Memory B cell (primary cell): ENCODE measurements around the gene MBD3.

Experiments
- ATAC-seq: fragments of 150-1000 bp; cut with Tn5 transposase; 2 replicates; pipeline ENCODE4 v1.10.0; 2021; ENCODE audit warnings: low read depth, mild to moderate bottlenecking, moderate library complexity
- DNase-seq, 2 donors: peaks; one replicate each; pipeline ENCODE4 v3.0.0; 2022; ENCODE audit warnings: low spot score in 2 of 2
- H3K27ac Mint-ChIP-seq: one replicate; pipeline ENCODE4 v1.8.0; 2022; ENCODE audit warnings: mild to moderate bottlenecking, moderate library complexity, mixed read lengths
- H3K27me3 Mint-ChIP-seq: one replicate; pipeline ENCODE4 v1.8.0; 2022; ENCODE audit warnings: mixed read lengths
- H3K36me3 Mint-ChIP-seq: one replicate; pipeline ENCODE4 v1.8.0; 2022; ENCODE audit warnings: mild to moderate bottlenecking, mixed read lengths
- H3K4me1 Mint-ChIP-seq: one replicate; pipeline ENCODE4 v1.8.0; 2022; ENCODE audit warnings: mixed read lengths
- H3K4me3 Mint-ChIP-seq: one replicate; pipeline ENCODE4 v1.8.0; 2022; ENCODE audit warnings: mild to moderate bottlenecking, moderate library complexity, mixed read lengths
- H3K9me3 Mint-ChIP-seq: one replicate; pipeline ENCODE4 v1.8.0; 2022; ENCODE audit warnings: mixed read lengths

The MBD3 gene

GRCh38 chr19:1626417-1627010 is 33.8 kb upstream of the MBD3 start:
- no peak overlapping the region for H3K4me3 Mint-ChIP-seq
- H3K27ac Mint-ChIP-seq = no peak overlapping the region
- no peaks in the 10 kb centered on the region for H3K27me3 Mint-ChIP-seq
- peaks cover 14% of the 10 kb centered on the region for H3K36me3 Mint-ChIP-seq
- no peaks in the 10 kb centered on the region for H3K9me3 Mint-ChIP-seq
- ATAC-seq = no peak
- peaks cover 4% of the 10 kb centered on the region for H3K4me1 Mint-ChIP-seq
- DNase-seq = no peak

- no peak overlapping the region for H3K4me3 Mint-ChIP-seq
- peak overlapping the region; percentile 28 for H3K27ac Mint-ChIP-seq
- DNase-seq (peak; percentile 49 to 62), ATAC-seq (peak; percentile 89)
- H3K4me1 Mint-ChIP-seq = peaks cover 4% of the 10 kb centered on the region
- H3K27me3 Mint-ChIP-seq = no peaks in the 10 kb centered on the region
- H3K9me3 Mint-ChIP-seq = no peaks in the 10 kb centered on the region
- H3K36me3 Mint-ChIP-seq = peaks cover 16% of the 10 kb centered on the region
Observed at GRCh38 chr19:1624458-1624857, 31.8 kb upstream of the MBD3 start.

GRCh38 chr19:1622541-1622940 is 29.9 kb upstream of the MBD3 start:
- no peak overlapping the region for H3K4me3 Mint-ChIP-seq

GRCh38 chr19:1622007-1622406 is 29.3 kb upstream of the MBD3 start:
- H3K27ac Mint-ChIP-seq = no peak overlapping the region

More at GRCh38 chr19:1622541-1622940, 29.9 kb upstream of the MBD3 start:
- H3K9me3 Mint-ChIP-seq = no peaks in the 10 kb centered on the region
- H3K36me3 Mint-ChIP-seq = peaks cover 21% of the 10 kb centered on the region
- DNase-seq (no peak), ATAC-seq (no peak)
- peaks cover 17% of the 10 kb centered on the region for H3K4me1 Mint-ChIP-seq
- H3K27ac Mint-ChIP-seq = peak overlapping the region; percentile 84
- no peaks in the 10 kb centered on the region for H3K27me3 Mint-ChIP-seq

GRCh38 chr19:1621574-1621973 is 28.9 kb upstream of the MBD3 start:
- Mint-ChIP-seq H3K27ac (no peak overlapping the region), H3K36me3 (peaks cover 21% of the 10 kb centered on the region), H3K9me3 (no peaks in the 10 kb centered on the region), H3K4me3 (no peak overlapping the region), H3K27me3 (no peaks in the 10 kb centered on the region), H3K4me1 (peaks cover 26% of the 10 kb centered on the region)
- ATAC-seq = no peak
- DNase-seq = no peak

More at GRCh38 chr19:1622007-1622406, 29.3 kb upstream of the MBD3 start:
- no peak overlapping the region for H3K4me3 Mint-ChIP-seq
- DNase-seq (no peak), ATAC-seq (no peak)
- peaks cover 22% of the 10 kb centered on the region for H3K4me1 Mint-ChIP-seq
- no peaks in the 10 kb centered on the region for H3K27me3 Mint-ChIP-seq
- no peaks in the 10 kb centered on the region for H3K9me3 Mint-ChIP-seq
- peaks cover 21% of the 10 kb centered on the region for H3K36me3 Mint-ChIP-seq

GRCh38 chr19:1621021-1621420 is 28.4 kb upstream of the MBD3 start:
- H3K4me3 Mint-ChIP-seq = no peak overlapping the region
- H3K9me3 Mint-ChIP-seq = no peaks in the 10 kb centered on the region
- H3K27me3 Mint-ChIP-seq = no peaks in the 10 kb centered on the region
- H3K27ac Mint-ChIP-seq = no peak overlapping the region
- no peak for DNase-seq
- peaks cover 21% of the 10 kb centered on the region for H3K36me3 Mint-ChIP-seq
- no peak for ATAC-seq
- H3K4me1 Mint-ChIP-seq = peaks cover 28% of the 10 kb centered on the region

GRCh38 chr19:1620502-1620901 is 27.8 kb upstream of the MBD3 start:
- Mint-ChIP-seq H3K4me1 (peaks cover 28% of the 10 kb centered on the region), H3K27ac (no peak overlapping the region), H3K9me3 (no peaks in the 10 kb centered on the region), H3K4me3 (no peak overlapping the region), H3K27me3 (no peaks in the 10 kb centered on the region), H3K36me3 (peaks cover 23% of the 10 kb centered on the region)
- DNase-seq = no peak
- ATAC-seq = no peak

GRCh38 chr19:1619703-1620102 is 27.0 kb upstream of the MBD3 start:
- Mint-ChIP-seq H3K36me3 (peaks cover 22% of the 10 kb centered on the region), H3K9me3 (no peaks in the 10 kb centered on the region), H3K27me3 (no peaks in the 10 kb centered on the region), H3K4me3 (no peak overlapping the region), H3K4me1 (peaks cover 28% of the 10 kb centered on the region), H3K27ac (no peak overlapping the region)
- DNase-seq = no peak
- no peak for ATAC-seq

GRCh38 chr19:1619094-1619439 is 26.4 kb upstream of the MBD3 start:
- no peak for ATAC-seq
- H3K4me1 Mint-ChIP-seq = peaks cover 28% of the 10 kb centered on the region
- no peak overlapping the region for H3K27ac Mint-ChIP-seq
- no peaks in the 10 kb centered on the region for H3K9me3 Mint-ChIP-seq
- no peak overlapping the region for H3K4me3 Mint-ChIP-seq
- no peak for DNase-seq
- peaks cover 27% of the 10 kb centered on the region for H3K36me3 Mint-ChIP-seq
- H3K27me3 Mint-ChIP-seq = no peaks in the 10 kb centered on the region

GRCh38 chr19:1618157-1619093 is 25.8 kb upstream of the MBD3 start:
- Mint-ChIP-seq H3K27ac (peak overlapping the region; percentile 43), H3K36me3 (peaks cover 31% of the 10 kb centered on the region), H3K9me3 (no peaks in the 10 kb centered on the region), H3K27me3 (no peaks in the 10 kb centered on the region), H3K4me3 (peak overlapping the region; percentile 19), H3K4me1 (peaks cover 28% of the 10 kb centered on the region)
- no peak for DNase-seq
- peak; percentile 61 for ATAC-seq

GRCh38 chr19:1616875-1617274 is 24.2 kb upstream of the MBD3 start:
- no peaks in the 10 kb centered on the region for H3K27me3 Mint-ChIP-seq
- H3K4me3 Mint-ChIP-seq = peak overlapping the region; percentile 28
- H3K27ac Mint-ChIP-seq = peak overlapping the region; percentile 16
- no peak for DNase-seq
- H3K36me3 Mint-ChIP-seq = peaks cover 27% of the 10 kb centered on the region
- peak; percentile 84 for ATAC-seq
- no peaks in the 10 kb centered on the region for H3K9me3 Mint-ChIP-seq
- H3K4me1 Mint-ChIP-seq = peaks cover 23% of the 10 kb centered on the region

- ATAC-seq (no peak), DNase-seq (no peak)
- H3K4me1 Mint-ChIP-seq = peaks cover 23% of the 10 kb centered on the region
- peaks cover 30% of the 10 kb centered on the region for H3K36me3 Mint-ChIP-seq
- no peaks in the 10 kb centered on the region for H3K27me3 Mint-ChIP-seq
- peak overlapping the region; percentile 16 for H3K27ac Mint-ChIP-seq
- no peaks in the 10 kb centered on the region for H3K9me3 Mint-ChIP-seq
- peak overlapping the region; percentile 14 for H3K4me3 Mint-ChIP-seq
Observed at GRCh38 chr19:1616396-1616795, 23.7 kb upstream of the MBD3 start.

- H3K27ac Mint-ChIP-seq = peak overlapping the region; percentile 83
- peaks cover 33% of the 10 kb centered on the region for H3K36me3 Mint-ChIP-seq
- no peak overlapping the region for H3K4me3 Mint-ChIP-seq
- DNase-seq (no peak), ATAC-seq (no peak)
- H3K4me1 Mint-ChIP-seq = peaks cover 23% of the 10 kb centered on the region
- H3K27me3 Mint-ChIP-seq = no peaks in the 10 kb centered on the region
- H3K9me3 Mint-ChIP-seq = no peaks in the 10 kb centered on the region
Observed at GRCh38 chr19:1615156-1615765, 22.6 kb upstream of the MBD3 start.

GRCh38 chr19:1613808-1614570 is 21.3 kb upstream of the MBD3 start:
- ATAC-seq (no peak), DNase-seq (no peak)
- Mint-ChIP-seq H3K9me3 (no peaks in the 10 kb centered on the region), H3K27me3 (no peaks in the 10 kb centered on the region), H3K36me3 (peaks cover 31% of the 10 kb centered on the region), H3K4me1 (peaks cover 26% of the 10 kb centered on the region), H3K4me3 (no peak overlapping the region), H3K27ac (peak overlapping the region; percentile 83)
